ENCODE measurements around the gene CFL1.

GRCh38 chr11:65853246-65853979 is 4.6 kb downstream of the CFL1 start:
- TF ChIP-seq POLR2A (IDR thresholded peaks at IDR 0.05) (no peak), CTCF (IDR thresholded peaks at IDR 0.05) (no peak), POLR2AphosphoS5 (IDR thresholded peaks at IDR 0.05) (no peak), EP300 (IDR thresholded peaks at IDR 0.05) (no peak)
